IMR-90 (cell line): Measurements from ENCODE around the gene POLD4. TPM values are rescaled to one million over a fixed set of nuclear protein-coding genes. Genes with fewer than 3 reads are reported as not detected.
A peak's percentile ranks its signal among the peaks of the same experiment; 100 is the strongest.

Experiments
- ATAC-seq: fragments of 200-7000 bp; cut with Tn5 transposase; 2 replicates; pipeline ENCODE4 v1.9.1; 2020; ENCODE audit warnings: low read depth, mild to moderate bottlenecking, moderate library complexity
- BruUV-seq: library from RNA; stranded (reverse); fragments of 400-500 nt; replicated peaks from 2 replicates; lab custom pipeline; 2021; lab: Mats Ljungman, UMichigan
- CTCF ChIA-PET: fragments of 300-600 bp; formaldehyde crosslinking; extraction: SDS; loops from one replicate; lab custom pipeline; 2021; ENCODE audit warnings: antibody characterized with exemption; lab: Yijun Ruan, JAX
- POLR2A ChIA-PET: fragments of 300-600 bp; sonication (Branson Sonifier 250); formaldehyde crosslinking; loops from one replicate; lab custom pipeline; 2022; ENCODE audit warnings: antibody characterized with exemption; ENCODE audit not compliant: unreplicated experiment; lab: Charles Lee
- DNase-seq: peaks from one replicate; pipeline ENCODE4 v3.0.0; 2013
- H2AFZ ChIP-seq: replicated peaks from 2 replicates; pipeline ENCODE3; 2013; ENCODE audit warnings: low read length, mild to moderate bottlenecking; ENCODE audit not compliant: poor library complexity
- H2AK5ac ChIP-seq: 2 replicates; pipeline ENCODE4 v1.6.1; 2013; ENCODE audit warnings: low read depth, low read length, inconsistent platforms
- H2AK9ac ChIP-seq: replicated peaks from 2 replicates; pipeline ENCODE3; 2013; ENCODE audit warnings: mild to moderate bottlenecking, low read depth, low read length, moderate library complexity; ENCODE audit not compliant: poor library complexity
- H2BK120ac ChIP-seq: 2 replicates; pipeline ENCODE4 v1.6.1; 2013; ENCODE audit warnings: low read depth, low read length, inconsistent platforms
- H2BK15ac ChIP-seq: 3 replicates; pipeline ENCODE4 v1.6.1; 2013; ENCODE audit warnings: low read depth, low read length, inconsistent platforms
- H2BK20ac ChIP-seq: 2 replicates; pipeline ENCODE4 v1.6.1; 2013; ENCODE audit warnings: low read depth, mild to moderate bottlenecking, inconsistent platforms, low read length, moderate library complexity
- H2BK5ac ChIP-seq: 2 replicates; pipeline ENCODE4 v1.6.1; 2013; ENCODE audit warnings: mild to moderate bottlenecking, low read depth, low read length, inconsistent platforms; ENCODE audit not compliant: poor library complexity, severe bottlenecking
- H3K14ac ChIP-seq: replicated peaks from 2 replicates; pipeline ENCODE4 v1.6.1; 2013; ENCODE audit warnings: low read depth, low read length, inconsistent platforms
- H3K18ac ChIP-seq: 2 replicates; pipeline ENCODE4 v1.6.1; 2013; ENCODE audit warnings: low read depth, low read length, control low read depth
- H3K23ac ChIP-seq: 2 replicates; pipeline ENCODE4 v1.6.1; 2013; ENCODE audit warnings: low read depth, low read length, inconsistent platforms
- H3K27ac ChIP-seq: 2 replicates; pipeline ENCODE4 v1.5.1; 2013; ENCODE audit warnings: mild to moderate bottlenecking, control low read depth, low read length; ENCODE audit not compliant: insufficient read depth
- H3K27me3 ChIP-seq: 2 replicates; pipeline ENCODE4 v1.6.1; 2013; ENCODE audit warnings: low read length; ENCODE audit not compliant: control insufficient read depth, insufficient read depth
- H3K36me3 ChIP-seq: 2 replicates; pipeline ENCODE4 v1.6.1; 2013; ENCODE audit warnings: low read length, mixed read lengths; ENCODE audit not compliant: control insufficient read depth, insufficient read depth
- H3K4ac ChIP-seq: 2 replicates; pipeline ENCODE4 v1.6.1; 2013; ENCODE audit warnings: low read depth, low read length, inconsistent platforms
- H3K4me1 ChIP-seq: 2 replicates; pipeline ENCODE4 v1.6.1; 2013; ENCODE audit warnings: low read length, mixed read lengths; ENCODE audit not compliant: control insufficient read depth, insufficient read depth
- H3K4me2 ChIP-seq: 2 replicates; pipeline ENCODE4 v1.6.1; 2013; ENCODE audit warnings: low read depth, mild to moderate bottlenecking, control low read depth, low read length, moderate library complexity
- H3K4me3 ChIP-seq: 2 replicates; pipeline ENCODE4 v1.5.1; 2013; ENCODE audit warnings: low read depth, mild to moderate bottlenecking, control low read depth, low read length, moderate library complexity; ENCODE audit not compliant: insufficient read depth
- H3K56ac ChIP-seq: 2 replicates; pipeline ENCODE4 v1.6.1; 2013; ENCODE audit warnings: low read length, inconsistent platforms; ENCODE audit not compliant: insufficient read depth; ENCODE audit errors: extremely low read depth
- H3K79me1 ChIP-seq, 2 experiments: 2 replicates each; pipeline ENCODE4 v1.6.1; 2013; ENCODE audit warnings: low read length in 2 of 2, inconsistent platforms in 1 of 2, low read depth in 1 of 2
- H3K9ac ChIP-seq: 2 replicates; pipeline ENCODE4 v1.6.1; 2013; ENCODE audit warnings: low read depth, low read length, control low read depth
- H3K9me1 ChIP-seq: 2 replicates; pipeline ENCODE4 v1.6.1; 2013; ENCODE audit warnings: low read length, inconsistent platforms; ENCODE audit not compliant: insufficient read depth
- H3K9me3 ChIP-seq: 2 replicates; pipeline ENCODE4 v1.6.1; 2013; ENCODE audit warnings: low read length; ENCODE audit not compliant: control insufficient read depth, insufficient read depth
- H4K20me1 ChIP-seq: 2 replicates; pipeline ENCODE4 v1.6.1; 2013; ENCODE audit warnings: low read length, inconsistent platforms; ENCODE audit not compliant: insufficient read depth
- H4K5ac ChIP-seq: 2 replicates; pipeline ENCODE4 v1.6.1; 2013; ENCODE audit warnings: mild to moderate bottlenecking, low read depth, low read length, control low read depth
- H4K8ac ChIP-seq, 2 experiments: 2 replicates each; pipeline ENCODE4 v1.6.1; 2013; ENCODE audit warnings: low read depth in 2 of 2, low read length in 2 of 2, control low read depth in 1 of 2, inconsistent platforms in 1 of 2
- H4K91ac ChIP-seq: 2 replicates; pipeline ENCODE4 v1.6.1; 2013; ENCODE audit warnings: low read depth, low read length, inconsistent platforms; ENCODE audit not compliant: insufficient read depth
- BHLHE40 ChIP-seq: fragments of 150-350 bp; IDR thresholded peaks from 2 replicates; pipeline ENCODE4 v1.6.1; 2016; ENCODE audit warnings: mild to moderate bottlenecking, low read depth, low read length
- CEBPB ChIP-seq: IDR thresholded peaks from 2 replicates; pipeline ENCODE4 v1.6.1; 2012; ENCODE audit warnings: low read depth, low read length, improper control_type of control experiment
- FOS ChIP-seq: fragments of 150-350 bp; IDR thresholded peaks from 2 replicates; pipeline ENCODE4 v1.6.1; 2016; ENCODE audit warnings: low read depth, low read length
- MAFK ChIP-seq: IDR thresholded peaks from 2 replicates; pipeline ENCODE4 v1.6.1; 2012; ENCODE audit warnings: low read depth, low read length, improper control_type of control experiment
- MXI1 ChIP-seq: IDR thresholded peaks from 2 replicates; pipeline ENCODE4 v1.6.1; 2012; ENCODE audit warnings: low read depth, mild to moderate bottlenecking, low read length, moderate library complexity, borderline replicate concordance
- NFE2L2 ChIP-seq: fragments of 150-350 bp; IDR thresholded peaks from 2 replicates; pipeline ENCODE4 v1.6.1; 2016; ENCODE audit warnings: low read depth, mild to moderate bottlenecking, low read length
- RAD21 ChIP-seq: IDR thresholded peaks from 2 replicates; pipeline ENCODE4 v1.6.1; 2012; ENCODE audit warnings: low read length, improper control_type of control experiment
- RCOR1 ChIP-seq: IDR thresholded peaks from 2 replicates; pipeline ENCODE4 v1.6.1; 2012; ENCODE audit warnings: mild to moderate bottlenecking, low read length, improper control_type of control experiment; ENCODE audit not compliant: insufficient replicate concordance
- RFX5 ChIP-seq: IDR thresholded peaks from 2 replicates; pipeline ENCODE4 v1.8.0; 2012; ENCODE audit warnings: low read depth, mild to moderate bottlenecking, low read length, moderate library complexity
- SMC3 ChIP-seq: fragments of 150-350 bp; IDR thresholded peaks from 2 replicates; pipeline ENCODE4 v1.6.1; 2016; ENCODE audit warnings: low read depth, mild to moderate bottlenecking, antibody characterized with exemption, low read length, moderate library complexity
- WGBS, 2 experiments: methylation state at CpG; one replicate each; pipeline versions ENCODE4 v1.1.5 to v1.1.7; 2013; ENCODE audit warnings: missing lambda C conversion rate in 2 of 2; ENCODE audit not compliant: insufficient read length in 1 of 2; ENCODE audit errors: extremely low coverage in 2 of 2; 5-methylcytosine and 5-hydroxymethylcytosine counted together
- dilution Hi-C: fragments of 300-500 bp; cut with HindIII; formaldehyde crosslinking; loops from one replicate; pipeline ENCODE4 v1.14.3; 2018; ENCODE audit warnings: low sequenced_read_pairs; ENCODE audit not compliant: unreplicated experiment
- in situ Hi-C: fragments of 300-500 bp; cut with MboI; formaldehyde crosslinking; loops from 3 replicates; pipeline ENCODE4 v1.14.3; 2019; ENCODE audit warnings: low sequenced_read_pairs, inconsistent platforms, mixed read lengths
- intact Hi-C: fragments of 100-400 bp; cut with micrococcal nuclease; formaldehyde crosslinking; loops from 2 replicates; pipeline ENCODE4 v1.10.0; 2022
- polyA plus RNA-seq, 3 experiments: library from polyadenylated mRNA; depleted of rRNA; stranded (reverse); fragments of >200 nt; gene quantifications; 2 replicates each; pipeline ENCODE4 v1.2.3, GENCODE V29; 2012; ENCODE audit warnings: low replicate concordance in 1 of 3
- total RNA-seq: library from RNA; depleted of rRNA; stranded (reverse); fragments of >200 nt; gene quantifications from 2 replicates; pipeline ENCODE4 v1.2.3, GENCODE V29; 2012
- TF ChIP-seq, protein P1 (sequence below): fragments of 150-350 bp; IDR thresholded peaks from 2 replicates; pipeline ENCODE4 v1.6.1; 2017; ENCODE audit warnings: mild to moderate bottlenecking, antibody characterized with exemption, low read length, low read depth
- TF ChIP-seq, protein P2 (sequence below): fragments of 150-350 bp; IDR thresholded peaks from 2 replicates; pipeline ENCODE4 v1.6.1; 2016; ENCODE audit warnings: low read depth, mild to moderate bottlenecking, low read length, moderate library complexity, borderline replicate concordance
- TF ChIP-seq, protein P3 (sequence below): conservative IDR thresholded peaks from 2 replicates; pipeline ENCODE4 v1.5.1; 2012; ENCODE audit warnings: mild to moderate bottlenecking, low read depth, low read length, improper control_type of control experiment

The POLD4 gene
- total and polyA plus RNA-seq, 2 of the 4 experiments (the other 2 are of a cell fraction), result 46.4 to 133 TPM

DNA sequence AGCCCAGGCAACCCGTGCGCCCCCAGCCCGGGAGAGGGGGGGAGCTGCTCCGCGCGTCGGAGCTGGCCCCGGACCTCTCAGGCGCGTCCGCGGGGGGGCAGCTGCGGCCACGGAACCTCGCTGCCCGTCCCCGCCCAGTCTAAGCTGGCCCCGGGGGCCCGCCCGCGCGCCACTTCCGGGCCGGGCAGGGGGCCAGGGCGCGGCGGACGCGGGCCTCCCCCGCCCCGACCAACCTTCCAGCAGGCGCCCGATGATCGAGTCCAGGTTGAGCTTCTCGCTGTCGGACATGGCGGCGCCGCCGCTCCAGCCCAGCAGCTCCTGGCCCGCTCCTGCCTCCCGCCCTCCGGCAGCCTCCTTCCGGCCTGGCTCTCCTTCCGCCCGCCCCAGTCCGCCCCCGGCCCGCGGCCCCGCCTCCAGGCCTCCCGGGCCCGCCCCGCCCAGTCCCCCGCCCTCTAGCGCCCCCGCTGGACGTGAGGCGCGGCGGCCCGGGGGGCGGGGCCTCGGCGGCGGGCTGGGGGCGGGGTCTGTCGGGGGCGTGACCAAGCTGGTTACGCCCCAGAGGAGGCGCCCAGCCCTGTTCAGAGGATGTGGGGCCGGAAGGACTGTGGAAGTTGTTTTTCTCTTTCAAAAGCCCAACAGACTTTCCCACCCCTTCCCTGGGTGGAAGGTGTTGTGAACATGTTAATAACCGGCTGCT lies 48.3 kb upstream of the POLD4 start, which contains the start of gene PPP1CA:
Gene PPP1CA (minus strand): TSS at position 364 of the 697 bp plus-strand sequence. CDS start 76 bp downstream, at position 288.
- CTCF ChIA-PET, result interaction anchor here (0.7 to 1.5 kb wide), 6 partner anchors 9 to 71 kb away, joined by 3 to 7 read pairs (median 4); partner anchors contain the start of genes RAD9A and TMEM134
- H3K9me3 ChIP-seq, result no peaks in the 10 kb centered on the region
- intact Hi-C loops, result loop anchor here (2.0 kb wide), 1 partner anchor 107 kb away; the partner anchor contains the start of gene CDK2AP2
- TF ChIP-seq NFE2L2 (no peak), MXI1 (peak; percentile 59; the same call in 1 of the 2 replicates), SMC3 (peak; percentile 9; the same call in 1 of the 2 replicates), BHLHE40 (no peak), CEBPB (no peak), RAD21 (peak; percentile 35), MAFK (no peak), RCOR1 (no peak), FOS (no peak), RFX5 (no peak)
- TF ChIP-seq, protein P1, sequence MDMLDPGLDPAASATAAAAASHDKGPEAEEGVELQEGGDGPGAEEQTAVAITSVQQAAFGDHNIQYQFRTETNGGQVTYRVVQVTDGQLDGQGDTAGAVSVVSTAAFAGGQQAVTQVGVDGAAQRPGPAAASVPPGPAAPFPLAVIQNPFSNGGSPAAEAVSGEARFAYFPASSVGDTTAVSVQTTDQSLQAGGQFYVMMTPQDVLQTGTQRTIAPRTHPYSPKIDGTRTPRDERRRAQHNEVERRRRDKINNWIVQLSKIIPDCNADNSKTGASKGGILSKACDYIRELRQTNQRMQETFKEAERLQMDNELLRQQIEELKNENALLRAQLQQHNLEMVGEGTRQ, result no peak
- TF ChIP-seq, protein P2, sequence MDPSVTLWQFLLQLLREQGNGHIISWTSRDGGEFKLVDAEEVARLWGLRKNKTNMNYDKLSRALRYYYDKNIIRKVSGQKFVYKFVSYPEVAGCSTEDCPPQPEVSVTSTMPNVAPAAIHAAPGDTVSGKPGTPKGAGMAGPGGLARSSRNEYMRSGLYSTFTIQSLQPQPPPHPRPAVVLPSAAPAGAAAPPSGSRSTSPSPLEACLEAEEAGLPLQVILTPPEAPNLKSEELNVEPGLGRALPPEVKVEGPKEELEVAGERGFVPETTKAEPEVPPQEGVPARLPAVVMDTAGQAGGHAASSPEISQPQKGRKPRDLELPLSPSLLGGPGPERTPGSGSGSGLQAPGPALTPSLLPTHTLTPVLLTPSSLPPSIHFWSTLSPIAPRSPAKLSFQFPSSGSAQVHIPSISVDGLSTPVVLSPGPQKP, result no peak
- TF ChIP-seq, protein P3, sequence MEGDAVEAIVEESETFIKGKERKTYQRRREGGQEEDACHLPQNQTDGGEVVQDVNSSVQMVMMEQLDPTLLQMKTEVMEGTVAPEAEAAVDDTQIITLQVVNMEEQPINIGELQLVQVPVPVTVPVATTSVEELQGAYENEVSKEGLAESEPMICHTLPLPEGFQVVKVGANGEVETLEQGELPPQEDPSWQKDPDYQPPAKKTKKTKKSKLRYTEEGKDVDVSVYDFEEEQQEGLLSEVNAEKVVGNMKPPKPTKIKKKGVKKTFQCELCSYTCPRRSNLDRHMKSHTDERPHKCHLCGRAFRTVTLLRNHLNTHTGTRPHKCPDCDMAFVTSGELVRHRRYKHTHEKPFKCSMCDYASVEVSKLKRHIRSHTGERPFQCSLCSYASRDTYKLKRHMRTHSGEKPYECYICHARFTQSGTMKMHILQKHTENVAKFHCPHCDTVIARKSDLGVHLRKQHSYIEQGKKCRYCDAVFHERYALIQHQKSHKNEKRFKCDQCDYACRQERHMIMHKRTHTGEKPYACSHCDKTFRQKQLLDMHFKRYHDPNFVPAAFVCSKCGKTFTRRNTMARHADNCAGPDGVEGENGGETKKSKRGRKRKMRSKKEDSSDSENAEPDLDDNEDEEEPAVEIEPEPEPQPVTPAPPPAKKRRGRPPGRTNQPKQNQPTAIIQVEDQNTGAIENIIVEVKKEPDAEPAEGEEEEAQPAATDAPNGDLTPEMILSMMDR, result peak; percentile 36

More for the DNA sequence above, 48.3 kb upstream of the POLD4 start, which contains the start of gene PPP1CA:
- Histone ChIP-seq H2AK9ac (peak within 1 kb of the TSS; percentile 99), H3K9me1 (no peaks in the 10 kb centered on the region), H2AK5ac (peak within 1 kb of the TSS; percentile 95), H2BK5ac (peak within 1 kb of the TSS; percentile 94), H4K8ac (peak within 1 kb of the TSS; percentile 97 to 100), H3K4me2 (peak within 1 kb of the TSS; percentile 98), H3K14ac (peak within 1 kb of the TSS; percentile 99), H4K5ac (peak within 1 kb of the TSS; percentile 100), H3K56ac (peak within 1 kb of the TSS; percentile 90), H4K20me1 (peaks cover 30% of the 10 kb centered on the region), H3K9ac (peak within 1 kb of the TSS; percentile 86), H2BK20ac (no peak within 1 kb of the TSS), H2BK15ac (peak within 1 kb of the TSS; percentile 72; the same call in 1 of the 3 replicates), H3K4ac (peak within 1 kb of the TSS; percentile 97), H3K36me3 (peaks cover 34% of the 10 kb centered on the region), H3K4me3 (peak within 1 kb of the TSS; percentile 72), H3K27me3 (no peaks in the 10 kb centered on the region), H2BK120ac (peak within 1 kb of the TSS; percentile 91), H4K91ac (peak within 1 kb of the TSS; percentile 92), H3K18ac (peak within 1 kb of the TSS; percentile 99), H3K27ac (peak within 1 kb of the TSS; percentile 95), H3K79me1 (peaks cover 17 to 35% of the 10 kb centered on the region in 2 experiments; a peak in 3 of 4 replicates), H3K23ac (peak within 1 kb of the TSS; percentile 86), H2AFZ (peak within 1 kb of the TSS; percentile 99), H3K4me1 (peaks cover 13% of the 10 kb centered on the region)
- no TSS peak for BruUV-seq
- dilution Hi-C loops (no loop called here), in situ Hi-C loops (no loop called here)
- peak; percentile 79 for DNase-seq
- ATAC-seq, result peak; percentile 94
- POLR2A ChIA-PET, result interaction anchor here (0.6 to 1.2 kb wide), 5 partner anchors 10 to 132 kb away, joined by 3 to 4 read pairs (median 3); partner anchors contain the start of gene TMEM134
- 1% methylated on average over 17 of the region's 73 CpGs; no CpG with 5 or more reads in 1 of the 2 experiments for WGBS, 2 experiments
